ENCODE results near the gene CTAG1B.

GRCh38 chrX:154658957-154659356 lies 39.9 kb upstream of the CTAG1B start:
- TF ChIP-seq, protein P1, sequence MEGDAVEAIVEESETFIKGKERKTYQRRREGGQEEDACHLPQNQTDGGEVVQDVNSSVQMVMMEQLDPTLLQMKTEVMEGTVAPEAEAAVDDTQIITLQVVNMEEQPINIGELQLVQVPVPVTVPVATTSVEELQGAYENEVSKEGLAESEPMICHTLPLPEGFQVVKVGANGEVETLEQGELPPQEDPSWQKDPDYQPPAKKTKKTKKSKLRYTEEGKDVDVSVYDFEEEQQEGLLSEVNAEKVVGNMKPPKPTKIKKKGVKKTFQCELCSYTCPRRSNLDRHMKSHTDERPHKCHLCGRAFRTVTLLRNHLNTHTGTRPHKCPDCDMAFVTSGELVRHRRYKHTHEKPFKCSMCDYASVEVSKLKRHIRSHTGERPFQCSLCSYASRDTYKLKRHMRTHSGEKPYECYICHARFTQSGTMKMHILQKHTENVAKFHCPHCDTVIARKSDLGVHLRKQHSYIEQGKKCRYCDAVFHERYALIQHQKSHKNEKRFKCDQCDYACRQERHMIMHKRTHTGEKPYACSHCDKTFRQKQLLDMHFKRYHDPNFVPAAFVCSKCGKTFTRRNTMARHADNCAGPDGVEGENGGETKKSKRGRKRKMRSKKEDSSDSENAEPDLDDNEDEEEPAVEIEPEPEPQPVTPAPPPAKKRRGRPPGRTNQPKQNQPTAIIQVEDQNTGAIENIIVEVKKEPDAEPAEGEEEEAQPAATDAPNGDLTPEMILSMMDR (IDR thresholded peaks at IDR 0.05; ENCODE audit: borderline replicate concordance, extremely low read depth, low read length, poor library complexity, severe bottlenecking) = no peak
- TF ChIP-seq EZH2 (IDR thresholded peaks at IDR 0.05; ENCODE audit: borderline replicate concordance, low read depth, low read length, severe bottlenecking) = no peak
